H9 (cell line): ENCODE results near the gene PCBD2. TPM values are rescaled to one million over a fixed set of nuclear protein-coding genes. Genes with fewer than 3 reads are reported as not detected.

Experiments
- DNase-seq: peaks from one replicate; pipeline ENCODE4 v3.0.0-alpha.2; 2017
- H2AFZ ChIP-seq: one replicate; pipeline ENCODE4 v1.6.1; 2013; ENCODE audit warnings: mild to moderate bottlenecking, low read length, control low read depth, moderate library complexity
- H2AK5ac ChIP-seq: 2 replicates; pipeline ENCODE4 v1.6.1; 2013; ENCODE audit warnings: low read length, control low read depth, mixed read lengths; ENCODE audit not compliant: insufficient read length
- H2BK120ac ChIP-seq: one replicate; pipeline ENCODE4 v1.6.1; 2013; ENCODE audit warnings: low read depth, mild to moderate bottlenecking, low read length, control low read depth, inconsistent platforms; ENCODE audit not compliant: poor library complexity, severe bottlenecking
- H2BK12ac ChIP-seq: 2 replicates; pipeline ENCODE4 v1.6.1; 2013; ENCODE audit warnings: low read length, control low read depth, mixed read lengths, low read depth; ENCODE audit not compliant: insufficient read length
- H2BK15ac ChIP-seq: 2 replicates; pipeline ENCODE4 v1.6.1; 2013; ENCODE audit warnings: low read depth, low read length, control low read depth
- H2BK20ac ChIP-seq: one replicate; pipeline ENCODE4 v1.6.1; 2013; ENCODE audit warnings: low read depth, mild to moderate bottlenecking, low read length, control low read depth, inconsistent platforms; ENCODE audit not compliant: poor library complexity, severe bottlenecking
- H2BK5ac ChIP-seq: 2 replicates; pipeline ENCODE4 v1.6.1; 2013; ENCODE audit warnings: low read length, control low read depth, mixed read lengths; ENCODE audit not compliant: insufficient read length
- H3K14ac ChIP-seq: 2 replicates; pipeline ENCODE4 v1.6.1; 2013; ENCODE audit warnings: low read length, control low read depth; ENCODE audit not compliant: insufficient read depth
- H3K18ac ChIP-seq: 2 replicates; pipeline ENCODE4 v1.6.1; 2013; ENCODE audit warnings: low read depth, mild to moderate bottlenecking, mixed read lengths, low read length, control low read depth; ENCODE audit not compliant: insufficient read length
- H3K23ac ChIP-seq: 2 replicates; pipeline ENCODE4 v1.6.1; 2013; ENCODE audit warnings: low read length, control low read depth, mixed read lengths, low read depth; ENCODE audit not compliant: insufficient read length
- H3K23me2 ChIP-seq: 2 replicates; pipeline ENCODE4 v1.6.1; 2013; ENCODE audit warnings: low read depth, mild to moderate bottlenecking, mixed read lengths, low read length, control low read depth; ENCODE audit not compliant: insufficient read length, poor library complexity, severe bottlenecking
- H3K27ac ChIP-seq: 2 replicates; pipeline ENCODE4 v1.5.1; 2013; ENCODE audit warnings: low read length, control low read depth, mixed read lengths, low read depth; ENCODE audit not compliant: insufficient read length
- H3K27me3 ChIP-seq: 2 replicates; pipeline ENCODE4 v1.6.1; 2013; ENCODE audit warnings: low read length, control low read depth, inconsistent platforms; ENCODE audit not compliant: insufficient read depth
- H3K4ac ChIP-seq: 2 replicates; pipeline ENCODE4 v1.6.1; 2013; ENCODE audit warnings: low read depth, mild to moderate bottlenecking, control low read depth, inconsistent platforms, low read length, moderate library complexity
- H3K4me1 ChIP-seq: 2 replicates; pipeline ENCODE4 v1.6.1; 2013; ENCODE audit warnings: low read length, control low read depth, inconsistent platforms; ENCODE audit not compliant: insufficient read depth
- H3K4me2 ChIP-seq: 2 replicates; pipeline ENCODE4 v1.6.1; 2013; ENCODE audit warnings: low read length, control low read depth, mixed read lengths; ENCODE audit not compliant: insufficient read length, insufficient read depth
- H3K56ac ChIP-seq: 2 replicates; pipeline ENCODE4 v1.6.1; 2013; ENCODE audit warnings: low read depth, mild to moderate bottlenecking, mixed read lengths, low read length, control low read depth; ENCODE audit not compliant: insufficient read length
- H3K79me1 ChIP-seq: 2 replicates; pipeline ENCODE4 v1.6.1; 2013; ENCODE audit warnings: low read depth, mild to moderate bottlenecking, moderate library complexity, low read length, control low read depth, inconsistent platforms; ENCODE audit not compliant: insufficient read depth, poor library complexity, severe bottlenecking
- H3K79me2 ChIP-seq: 2 replicates; pipeline ENCODE4 v1.6.1; 2013; ENCODE audit warnings: low read length, control low read depth, inconsistent platforms; ENCODE audit not compliant: insufficient read depth
- H3K9ac ChIP-seq: 2 replicates; pipeline ENCODE4 v1.6.1; 2013; ENCODE audit warnings: low read length, control low read depth, mixed read lengths; ENCODE audit not compliant: insufficient read length; ENCODE audit errors: extremely low read depth
- H3K9me3 ChIP-seq: one replicate; pipeline ENCODE4 v1.6.1; 2013; ENCODE audit warnings: low read depth, low read length, inconsistent platforms; ENCODE audit not compliant: control insufficient read depth
- H3T11ph ChIP-seq: one replicate; pipeline ENCODE4 v1.6.1; 2013; ENCODE audit warnings: mild to moderate bottlenecking, low read length, control low read depth, inconsistent platforms
- H4K20me1 ChIP-seq: one replicate; pipeline ENCODE4 v1.6.1; 2013; ENCODE audit not compliant: control insufficient read depth, insufficient read length, insufficient read depth
- H4K5ac ChIP-seq: 2 replicates; pipeline ENCODE4 v1.6.1; 2013; ENCODE audit warnings: low read depth, mild to moderate bottlenecking, mixed read lengths, low read length, control low read depth; ENCODE audit not compliant: insufficient read length
- H4K8ac ChIP-seq: replicated peaks from 2 replicates; pipeline ENCODE4 v1.6.1; 2013; ENCODE audit warnings: low read length, control low read depth, mixed read lengths, low read depth; ENCODE audit not compliant: insufficient read length
- H4K91ac ChIP-seq: 2 replicates; pipeline ENCODE4 v1.6.1; 2013; ENCODE audit warnings: low read depth, mild to moderate bottlenecking, moderate library complexity, mixed read lengths, low read length, control low read depth; ENCODE audit not compliant: insufficient read length
- H3K27ac Mint-ChIP-seq, 3 experiments: 2 replicates in 2 of 3; 3 replicates in 1 of 3; pipeline ENCODE4 v1.8.0; 2020 to 2021; ENCODE audit warnings: mixed read lengths in 3 of 3, mild to moderate bottlenecking in 1 of 3, moderate library complexity in 1 of 3
- H3K27me3 Mint-ChIP-seq: 2 replicates; pipeline ENCODE4 v1.8.0; 2021; ENCODE audit warnings: low read depth, mild to moderate bottlenecking, moderate library complexity, mixed read lengths
- H3K36me3 Mint-ChIP-seq, 3 experiments: 2 replicates in 2 of 3; 3 replicates in 1 of 3; pipeline ENCODE4 v1.8.0; 2020 to 2021; ENCODE audit warnings: low read depth in 3 of 3, mixed read lengths in 3 of 3; ENCODE audit not compliant: insufficient read depth in 1 of 3
- H3K4me1 Mint-ChIP-seq, 2 experiments: 2 replicates each; pipeline ENCODE4 v1.8.0; 2020; ENCODE audit warnings: mixed read lengths in 2 of 2
- H3K4me3 Mint-ChIP-seq, 2 experiments: 2 replicates in 1 of 2; 3 replicates in 1 of 2; pipeline ENCODE4 v1.8.0; 2020 to 2021; ENCODE audit warnings: mild to moderate bottlenecking in 2 of 2, mixed read lengths in 2 of 2, moderate library complexity in 1 of 2
- H3K9me3 Mint-ChIP-seq, 2 experiments: 2 replicates in 1 of 2; 3 replicates in 1 of 2; pipeline ENCODE4 v1.8.0; 2020; ENCODE audit warnings: mild to moderate bottlenecking in 2 of 2, mixed read lengths in 2 of 2, moderate library complexity in 1 of 2
- WGBS: extraction: QIAGEN DNeasy Blood & Tissue Kit; methylation state at CpG from one replicate; pipeline ENCODE4 v1.1.7; 2013; ENCODE audit warnings: missing lambda C conversion rate, low lambda C conversion rate, mixed read lengths; ENCODE audit not compliant: insufficient read length; ENCODE audit errors: extremely low coverage; 5-methylcytosine and 5-hydroxymethylcytosine counted together
- total RNA-seq: library from RNA; stranded (reverse); gene quantifications from 2 replicates; pipeline ENCODE4 v1.2.1, GENCODE V29; 2021
- TF ChIP-seq, protein P1 (sequence below): fragments of 200-600 bp; sonication (generic); conservative IDR thresholded peaks from 3 replicates; pipeline ENCODE4 v1.8.0; 2021; ENCODE audit warnings: antibody characterized with exemption, mild to moderate bottlenecking

Gene PCBD2
- total RNA-seq, 1 experiment from 2014 or later = 11.9 TPM

DNA sequence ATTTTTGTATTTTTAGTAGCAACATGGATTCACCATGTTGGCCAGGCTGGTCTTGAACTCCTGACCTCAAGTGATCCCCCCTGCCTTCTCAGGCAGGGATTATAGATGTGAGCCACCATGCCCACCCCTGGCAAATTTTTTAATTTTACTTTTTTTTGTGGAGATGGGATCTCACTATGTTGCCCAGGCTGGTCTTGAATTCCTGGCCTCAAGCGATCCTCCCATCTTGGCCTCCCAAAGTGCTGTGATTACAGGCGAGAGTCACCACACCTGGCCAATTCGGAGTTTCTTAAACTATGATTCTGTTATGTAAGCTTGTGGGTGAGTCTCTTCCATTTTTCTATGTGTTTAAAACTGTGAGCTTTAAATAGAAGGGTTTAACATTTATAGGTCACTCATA is 27.6 kb downstream of the PCBD2 start:
- no peaks in the 10 kb centered on the region for H3K27me3 Mint-ChIP-seq
- H2BK12ac ChIP-seq = no peak overlapping the region
- DNase-seq = no peak

More for the DNA sequence above, 27.6 kb downstream of the PCBD2 start:
- H3T11ph ChIP-seq = no peak overlapping the region
- H3K9me3 ChIP-seq = no peaks in the 10 kb centered on the region
- H3K23ac ChIP-seq = no peak overlapping the region
- H4K5ac ChIP-seq = no peak overlapping the region
- no peak overlapping the region for H4K8ac ChIP-seq
- H3K27me3 ChIP-seq = no peaks in the 10 kb centered on the region
- H3K4me1 ChIP-seq = no peaks in the 10 kb centered on the region
- no peak overlapping the region for H3K9ac ChIP-seq
- H3K18ac ChIP-seq = no peak overlapping the region
- TF ChIP-seq, protein P1, sequence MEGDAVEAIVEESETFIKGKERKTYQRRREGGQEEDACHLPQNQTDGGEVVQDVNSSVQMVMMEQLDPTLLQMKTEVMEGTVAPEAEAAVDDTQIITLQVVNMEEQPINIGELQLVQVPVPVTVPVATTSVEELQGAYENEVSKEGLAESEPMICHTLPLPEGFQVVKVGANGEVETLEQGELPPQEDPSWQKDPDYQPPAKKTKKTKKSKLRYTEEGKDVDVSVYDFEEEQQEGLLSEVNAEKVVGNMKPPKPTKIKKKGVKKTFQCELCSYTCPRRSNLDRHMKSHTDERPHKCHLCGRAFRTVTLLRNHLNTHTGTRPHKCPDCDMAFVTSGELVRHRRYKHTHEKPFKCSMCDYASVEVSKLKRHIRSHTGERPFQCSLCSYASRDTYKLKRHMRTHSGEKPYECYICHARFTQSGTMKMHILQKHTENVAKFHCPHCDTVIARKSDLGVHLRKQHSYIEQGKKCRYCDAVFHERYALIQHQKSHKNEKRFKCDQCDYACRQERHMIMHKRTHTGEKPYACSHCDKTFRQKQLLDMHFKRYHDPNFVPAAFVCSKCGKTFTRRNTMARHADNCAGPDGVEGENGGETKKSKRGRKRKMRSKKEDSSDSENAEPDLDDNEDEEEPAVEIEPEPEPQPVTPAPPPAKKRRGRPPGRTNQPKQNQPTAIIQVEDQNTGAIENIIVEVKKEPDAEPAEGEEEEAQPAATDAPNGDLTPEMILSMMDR = no peak
- no peak overlapping the region for H3K14ac ChIP-seq
- no peak overlapping the region for H3K27ac ChIP-seq
- no CpG with 5 or more reads among the region's 3 CpGs for WGBS
- no peak overlapping the region for H3K4ac ChIP-seq
- H4K20me1 ChIP-seq = no peaks in the 10 kb centered on the region
- H3K4me1 Mint-ChIP-seq = no peaks in the 10 kb centered on the region; a peak in 1 of 4 replicates
- no peak overlapping the region for H2BK15ac ChIP-seq
- no peak overlapping the region for H3K27ac Mint-ChIP-seq
- H3K36me3 Mint-ChIP-seq = peaks cover 2 to 22% (median 5%) of the 10 kb centered on the region in 3 experiments; a peak in 4 of 7 replicates
- no peak overlapping the region for H2BK120ac ChIP-seq
- no peaks in the 10 kb centered on the region for H3K79me1 ChIP-seq
- no peak overlapping the region for H2BK5ac ChIP-seq
- H2AK5ac ChIP-seq = no peak overlapping the region
- H4K91ac ChIP-seq = no peak overlapping the region
- H3K56ac ChIP-seq = no peak overlapping the region
- no peak overlapping the region for H2BK20ac ChIP-seq
- no peaks in the 10 kb centered on the region for H3K9me3 Mint-ChIP-seq
- no peak overlapping the region for H3K4me2 ChIP-seq
- H3K4me3 Mint-ChIP-seq = no peak overlapping the region
- H2AFZ ChIP-seq = no peak overlapping the region
- no peaks in the 10 kb centered on the region; the same call in 1 of the 2 replicates for H3K79me2 ChIP-seq
- H3K23me2 ChIP-seq = no peaks in the 10 kb centered on the region
